HG03108 (cell line): ENCODE measurements around the gene MLPH.
"Not testable (repeated sequence)": the region's sequence is repeated elsewhere in the genome, so short reads cannot be mapped to it uniquely, and the experiment has no call there.

ENCODE experiments used
- ATAC-seq: cut with Tn5 transposase; IDR thresholded peaks from one replicate; pipeline ENCODE4 v1.9.1; 2021; ENCODE audit warnings: moderate library complexity; ENCODE audit not compliant: unreplicated experiment

MLPH gene

DNA sequence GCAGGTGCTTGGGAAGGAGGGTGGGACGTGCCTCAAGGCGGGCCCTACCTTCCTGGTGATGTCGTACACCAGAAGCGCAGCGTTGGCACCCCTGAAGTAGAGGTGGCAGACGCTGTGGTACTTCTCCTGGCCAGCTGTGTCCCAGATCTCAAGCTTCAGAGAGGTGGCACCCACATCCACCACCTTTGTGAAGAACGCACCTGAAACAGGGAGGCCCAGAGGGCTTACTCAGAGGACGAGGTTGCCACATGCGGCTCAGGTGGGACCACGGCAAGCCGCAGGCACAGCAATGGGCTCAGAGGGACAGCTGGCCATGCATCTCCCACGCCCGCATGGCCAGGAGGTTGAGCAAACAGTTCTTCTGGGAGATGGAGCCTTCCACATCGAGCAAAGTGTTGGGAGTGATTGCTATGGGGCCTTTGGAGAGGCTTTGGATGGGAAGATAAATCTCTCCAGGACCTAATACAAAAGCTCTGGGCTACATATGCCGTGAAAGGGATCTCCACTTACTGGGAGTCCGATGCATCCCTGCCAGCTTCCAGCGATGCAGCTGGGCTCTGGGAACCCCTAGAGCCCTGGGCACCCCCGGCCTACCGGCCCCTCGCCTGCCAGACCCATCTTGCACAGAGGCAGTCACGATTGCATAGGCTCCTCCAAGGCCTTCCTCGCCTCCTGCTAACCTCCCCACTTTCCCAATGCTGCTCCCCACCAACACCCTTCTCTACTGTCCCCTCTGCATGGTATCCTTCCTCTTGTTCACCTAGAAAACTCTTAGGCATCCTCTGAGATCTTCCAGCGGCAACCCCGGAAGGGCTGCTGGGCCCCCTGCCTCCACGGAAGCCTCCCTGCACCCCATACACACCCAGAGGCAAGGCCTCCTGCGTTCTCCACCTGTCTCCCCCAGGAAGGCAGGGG lies 91.2 kb downstream of the MLPH start:
- ATAC-seq: no peak

DNA sequence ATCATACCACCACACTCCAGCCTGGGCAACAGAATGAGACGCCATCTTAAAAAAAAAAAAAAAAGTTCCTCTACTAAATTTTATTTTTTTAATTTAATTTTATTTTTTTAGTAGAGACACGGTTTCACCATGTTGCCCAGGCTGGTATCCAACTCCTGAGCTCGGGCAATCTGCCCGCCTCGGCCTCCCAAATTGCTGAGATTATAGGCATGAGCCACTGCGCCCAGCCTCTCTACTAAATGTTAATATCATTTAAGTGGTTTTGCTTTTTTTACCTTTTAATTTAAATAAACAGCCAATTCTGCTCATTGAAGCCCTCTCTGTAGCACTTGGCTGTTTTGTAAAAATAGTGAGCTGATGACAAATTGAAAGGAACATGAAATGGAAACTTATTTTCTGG lies 94.3 kb downstream of the MLPH start:
- no peak for ATAC-seq

DNA sequence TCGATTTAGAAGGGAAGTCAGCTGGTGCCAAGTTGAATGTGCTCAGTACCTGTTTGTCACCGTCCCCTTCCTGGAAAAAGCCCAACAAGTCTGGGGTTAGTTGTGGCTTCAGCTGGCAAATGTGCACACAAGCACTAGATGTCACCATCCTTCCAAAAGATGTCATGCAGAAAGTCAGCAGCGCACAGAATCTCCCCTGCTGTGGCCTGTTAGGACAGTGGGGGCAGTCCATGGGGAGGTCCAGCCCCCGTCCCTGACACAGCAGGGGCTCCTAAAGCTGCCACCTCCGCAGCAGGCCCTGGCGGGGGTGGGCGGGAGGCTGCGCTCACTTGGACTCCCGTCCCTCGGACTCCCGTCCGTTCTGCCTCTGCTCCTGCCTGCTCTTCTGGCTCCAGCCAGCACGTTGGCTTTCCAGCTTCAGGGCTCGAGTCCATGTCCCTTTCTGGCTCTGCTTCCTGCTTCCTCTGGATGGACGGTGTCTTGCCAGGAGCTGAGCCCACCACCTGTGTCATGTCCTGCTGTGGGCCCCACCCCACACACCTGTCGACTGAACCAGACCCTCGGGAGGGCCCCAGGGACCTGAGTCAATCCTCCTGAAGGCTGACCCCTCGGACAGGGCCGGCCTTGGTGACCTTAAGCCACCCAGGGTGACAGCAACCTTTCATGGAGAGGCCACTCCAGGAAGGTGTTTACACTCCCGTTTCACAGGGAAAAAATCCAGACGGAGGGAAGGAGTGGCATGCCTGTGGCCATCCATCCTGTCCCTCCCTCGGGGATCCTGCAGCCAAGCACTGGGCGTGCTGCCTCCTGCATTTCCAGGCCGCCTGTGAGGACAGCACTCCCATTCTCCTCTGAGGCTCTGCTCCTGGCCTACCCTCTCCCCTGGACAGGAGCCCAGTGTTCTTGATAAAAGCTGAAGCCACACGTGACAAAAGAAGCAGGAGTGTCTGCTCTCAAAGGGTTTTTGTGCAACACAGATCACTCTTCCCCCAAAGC lies 95.0 kb downstream of the MLPH start:
- ATAC-seq: no peak

DNA sequence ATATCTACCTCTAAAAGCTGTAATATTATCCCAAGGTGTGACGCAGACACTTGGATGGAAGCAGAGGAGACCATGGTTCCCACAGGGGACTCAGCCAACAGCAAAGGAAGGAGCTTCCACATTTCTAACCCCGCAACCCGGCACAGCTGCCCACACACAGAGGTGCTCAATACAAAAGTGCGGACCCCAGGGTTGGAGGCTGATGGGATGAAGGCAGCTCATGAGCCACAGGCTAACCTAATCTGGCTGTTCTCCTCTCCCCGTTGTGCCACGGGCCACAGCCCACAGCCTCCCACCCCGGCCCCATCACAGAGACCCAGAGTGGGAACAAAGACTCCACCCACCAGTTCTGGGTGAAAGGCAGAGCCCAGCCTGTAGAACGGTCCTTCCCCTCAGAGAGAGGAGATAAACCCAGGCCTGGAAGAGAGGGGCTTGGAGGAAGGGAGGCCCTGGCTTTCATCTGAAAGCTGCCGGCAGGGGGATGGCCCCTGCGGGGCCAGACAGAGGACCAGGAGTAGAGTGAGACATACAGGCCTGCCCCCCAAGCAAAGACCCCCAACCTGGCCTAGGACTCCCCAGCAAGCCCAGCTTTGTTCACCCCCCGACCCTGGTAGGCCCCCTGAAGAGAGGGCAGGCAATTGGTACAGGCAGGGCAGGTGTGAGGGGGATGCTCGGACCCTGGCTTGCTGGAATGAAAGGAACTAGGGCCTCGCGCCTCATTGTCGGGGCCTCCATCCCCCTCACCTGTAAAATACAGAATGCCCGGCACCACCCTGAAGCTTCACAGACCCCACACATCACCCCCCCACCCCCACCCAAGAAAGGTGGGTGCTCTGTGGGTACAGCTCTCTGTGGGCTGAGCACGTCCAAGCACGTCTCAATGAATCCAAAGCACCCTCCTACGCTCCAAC lies 96.6 kb downstream of the MLPH start:
- no peak for ATAC-seq

DNA sequence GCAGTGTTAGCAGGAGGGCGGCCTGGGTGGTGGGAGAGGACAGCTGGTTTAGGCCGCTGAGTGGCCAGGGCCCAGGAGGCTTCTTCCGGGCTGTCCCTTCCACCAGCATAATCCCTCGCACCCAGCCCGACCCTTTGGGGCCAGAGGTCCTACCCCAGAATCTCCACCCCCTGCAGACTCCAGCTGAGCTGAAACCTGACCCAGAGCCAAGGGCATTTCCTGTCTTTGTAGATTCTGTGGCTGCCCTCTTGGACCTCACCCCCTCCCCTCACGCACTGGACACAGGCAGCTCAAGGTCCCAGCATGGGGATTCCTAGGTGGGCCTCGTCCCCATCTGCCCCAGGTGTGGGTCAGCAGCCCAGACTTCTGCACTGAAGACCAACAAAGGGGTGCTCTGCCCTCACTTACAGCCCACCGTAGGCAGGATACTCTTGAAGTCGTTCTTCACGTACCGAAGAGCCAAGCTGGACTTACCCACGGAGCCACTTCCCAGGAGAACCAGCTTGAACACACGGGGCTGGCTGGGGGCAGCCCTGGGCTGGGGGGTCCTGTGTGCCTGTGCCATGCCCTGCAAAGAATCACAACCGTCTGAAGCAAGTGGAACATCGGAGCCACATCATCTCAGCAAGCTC lies 98.7 kb downstream of the MLPH start:
- ATAC-seq: no peak

DNA sequence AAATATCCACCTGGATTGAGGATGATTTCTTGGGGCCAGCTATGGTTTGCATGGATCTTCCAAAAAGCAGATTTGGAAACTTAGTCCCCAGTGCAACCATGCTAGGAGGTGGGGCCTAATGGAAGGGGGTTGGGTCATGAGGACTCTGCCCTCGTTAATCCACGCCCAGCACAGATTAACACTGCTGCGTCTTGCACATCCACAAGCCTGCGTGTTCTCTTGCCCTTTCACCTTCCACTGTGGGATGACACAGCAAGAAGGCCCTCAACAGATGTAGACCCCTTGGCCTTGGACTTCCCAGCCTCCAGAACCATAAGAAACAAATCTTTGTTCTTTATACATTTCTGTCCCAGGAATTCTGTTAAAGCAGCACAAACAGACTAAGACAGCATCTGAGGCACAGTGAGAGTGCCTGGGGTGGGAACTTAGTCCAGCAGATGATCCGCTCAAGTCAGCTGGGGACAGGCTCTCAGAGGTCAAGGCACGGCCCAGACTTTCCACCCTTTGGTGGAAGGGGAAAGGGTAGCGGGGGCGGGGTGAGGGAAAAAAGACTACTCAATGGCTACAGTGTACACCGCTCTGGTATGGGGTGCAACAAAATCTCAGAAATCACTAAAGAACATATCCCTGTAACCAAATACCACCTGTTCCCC lies 101.1 kb downstream of the MLPH start:
- ATAC-seq: no peak

DNA sequence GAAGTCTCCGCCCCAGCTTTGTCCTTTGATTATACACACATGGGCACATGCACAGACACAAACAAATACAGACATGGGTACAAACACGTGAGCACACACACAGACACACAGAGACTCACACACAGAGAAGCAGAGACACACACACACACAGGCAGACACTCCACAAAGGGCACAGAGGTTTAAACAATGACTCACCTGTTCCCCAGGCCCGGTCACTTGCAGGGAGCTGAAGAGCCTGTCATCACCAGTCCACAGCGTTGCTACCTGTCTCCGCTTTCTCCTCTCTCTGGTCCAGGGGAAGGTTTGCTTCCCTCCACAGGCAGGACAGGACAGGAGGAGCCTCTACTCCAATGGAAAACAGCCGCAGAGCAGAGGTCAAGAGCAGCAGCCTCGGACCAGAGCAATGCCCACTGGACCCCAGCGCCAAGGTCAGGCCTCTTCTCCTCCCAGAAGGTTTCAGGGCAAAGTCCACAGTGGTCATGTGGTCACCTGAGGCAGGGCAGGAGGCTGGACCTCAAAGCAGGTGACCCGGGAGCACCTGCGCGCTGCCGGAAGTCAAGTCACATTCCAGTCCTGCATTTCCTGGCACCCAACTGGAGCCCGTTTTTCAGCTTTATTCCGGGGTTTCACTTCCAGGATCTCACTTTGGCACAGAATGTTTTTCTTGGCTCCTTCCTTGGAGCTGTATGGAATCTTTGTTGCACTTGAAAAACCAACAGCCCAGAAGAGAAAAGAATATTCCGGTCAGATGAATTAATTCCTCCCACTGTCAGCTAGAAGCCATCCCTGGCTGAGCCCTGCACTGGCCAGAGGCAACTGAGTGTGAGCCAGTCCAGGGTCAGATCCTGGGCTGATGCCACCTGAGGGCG lies 103.5 kb downstream of the MLPH start, which contains the start of gene RAB17:
Gene RAB17, minus strand, starts transcription at position 463 of the 869 bp plus-strand sequence. CDS start 4,580 bp downstream, outside the sequence.
- no peak for ATAC-seq

DNA sequence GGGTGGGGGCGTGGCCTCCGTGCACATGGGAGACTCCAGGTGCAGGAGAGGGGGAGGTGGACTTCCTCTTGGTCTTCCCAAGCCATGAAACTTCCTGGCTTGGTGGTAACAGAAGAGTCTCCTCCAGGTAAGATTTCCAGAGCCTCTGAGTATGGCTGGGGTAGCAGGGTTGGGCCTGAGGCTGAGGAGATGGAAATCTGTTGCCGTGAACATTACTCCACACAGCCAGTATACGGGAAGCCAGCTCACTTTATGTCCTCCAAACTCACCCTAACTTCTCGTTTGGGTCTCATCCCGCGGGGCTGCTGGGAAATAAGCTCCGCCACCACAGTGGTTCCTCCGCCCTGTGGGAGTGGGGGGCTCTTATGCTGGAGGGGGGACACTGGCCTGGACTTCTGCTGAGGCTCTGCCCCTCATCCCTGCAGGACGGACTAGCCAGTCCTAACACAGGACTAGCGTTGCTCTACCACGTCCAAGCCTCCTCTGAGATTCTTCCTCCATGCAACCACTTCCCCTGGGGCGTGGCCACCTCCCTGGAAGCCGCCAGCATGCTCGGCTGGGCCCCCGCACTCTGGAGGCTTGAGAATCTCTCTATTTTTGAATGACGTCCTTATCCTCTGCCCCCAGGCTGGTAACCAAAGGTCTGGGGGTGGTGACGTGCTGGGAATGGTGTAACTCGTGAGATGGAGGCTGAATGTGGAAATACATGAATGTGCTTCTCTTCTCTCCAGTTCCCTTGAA lies 104.3 kb downstream of the MLPH start:
- ATAC-seq: no peak

DNA sequence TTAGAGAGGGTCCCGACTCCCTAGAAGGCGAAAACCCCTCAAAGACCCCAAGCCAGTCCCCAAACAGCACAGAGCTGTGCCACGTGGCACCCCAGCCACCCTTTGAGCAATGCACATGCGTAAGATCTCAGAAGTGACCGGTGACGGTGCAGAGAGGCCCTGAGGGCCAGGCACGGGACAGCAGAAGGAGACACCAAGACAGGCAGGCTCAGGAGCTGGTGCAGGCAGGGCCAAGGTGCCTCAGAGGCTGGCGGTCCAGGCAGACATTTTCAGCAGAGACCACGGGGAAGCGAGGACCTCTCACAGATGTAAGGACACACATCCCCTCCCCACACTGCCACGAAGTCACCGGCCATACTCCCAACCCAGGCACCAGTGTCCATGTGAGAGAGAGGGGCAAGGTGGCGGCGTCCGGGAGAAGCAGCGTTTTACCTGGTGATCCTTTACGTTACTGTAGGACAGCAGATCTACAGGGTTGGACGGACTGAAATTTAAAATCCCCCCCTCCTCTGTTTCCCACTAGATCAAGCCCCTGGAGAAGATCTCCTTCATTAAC lies 105.5 kb downstream of the MLPH start:
- ATAC-seq: no peak

DNA sequence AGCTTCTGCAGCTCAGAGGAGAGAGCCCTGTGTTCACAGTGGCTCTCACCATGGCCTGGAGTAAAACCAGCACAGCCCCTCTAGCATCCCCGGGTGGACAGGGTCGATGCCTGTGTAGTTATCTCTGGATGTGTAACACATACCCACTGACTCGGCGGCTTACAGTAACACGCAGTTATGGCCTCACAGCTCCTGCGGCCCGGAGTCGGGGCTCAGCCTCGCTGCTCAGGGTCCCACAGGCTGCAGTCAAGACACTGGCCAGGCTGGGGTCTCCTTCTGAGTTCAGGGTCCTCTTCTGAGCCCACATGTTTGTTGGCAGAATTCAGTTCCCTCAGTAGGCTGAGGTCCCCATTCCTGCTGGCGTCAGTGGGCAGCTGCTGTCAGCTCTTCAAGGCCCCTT lies 106.0 kb downstream of the MLPH start:
- ATAC-seq: no peak

DNA sequence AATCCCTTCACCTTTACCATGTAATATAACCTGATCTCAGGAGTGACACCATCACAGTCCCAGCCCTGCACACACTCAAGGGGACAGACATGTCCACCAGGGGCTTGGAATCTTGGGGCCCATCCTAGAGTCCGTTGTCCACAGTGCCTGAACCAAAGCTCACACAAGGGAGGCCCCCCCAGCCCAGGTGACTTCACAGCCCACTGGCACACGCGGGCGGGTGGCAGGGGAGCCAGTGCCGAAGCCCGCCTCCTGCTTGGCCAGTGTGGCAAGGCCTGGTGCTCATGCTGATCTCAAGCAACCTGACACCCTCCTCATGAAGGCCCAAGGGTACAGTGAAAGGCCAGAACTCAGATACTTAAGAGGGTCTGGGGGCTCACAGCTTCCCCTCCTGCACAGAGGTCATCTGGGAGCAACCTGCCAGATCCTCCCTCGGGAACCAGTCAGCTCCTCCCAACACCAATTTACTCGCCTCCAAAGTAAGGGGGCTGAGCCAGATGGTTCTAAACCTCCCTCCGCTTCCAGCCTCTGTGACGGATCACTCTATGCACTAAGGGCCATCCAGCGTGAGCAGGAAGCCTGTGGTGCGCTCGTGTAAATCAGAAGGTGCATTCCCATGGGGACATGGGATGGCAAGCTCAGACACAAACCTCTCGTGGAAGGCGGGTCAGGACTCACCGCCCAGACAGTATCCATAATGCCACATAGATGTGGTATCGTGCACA lies 106.7 kb downstream of the MLPH start:
- no peak for ATAC-seq

DNA sequence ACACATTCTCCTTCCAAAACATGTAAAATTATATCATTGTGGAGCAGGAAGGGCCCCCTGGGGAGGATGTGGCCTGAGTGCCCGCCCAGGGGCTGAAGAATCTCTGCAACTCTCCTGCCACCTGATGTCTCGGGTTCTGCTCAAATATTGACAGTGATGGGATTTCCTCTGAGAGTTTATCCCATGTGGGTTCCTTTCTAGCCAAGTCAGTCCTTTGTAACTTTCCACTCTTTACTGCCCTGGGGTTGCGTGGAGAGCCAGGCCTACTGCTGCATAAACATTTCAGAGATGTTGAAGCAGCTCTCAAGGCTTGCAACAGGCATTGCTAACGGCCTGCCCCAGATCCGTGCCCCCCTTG lies 107.4 kb downstream of the MLPH start:
- no peak for ATAC-seq

DNA sequence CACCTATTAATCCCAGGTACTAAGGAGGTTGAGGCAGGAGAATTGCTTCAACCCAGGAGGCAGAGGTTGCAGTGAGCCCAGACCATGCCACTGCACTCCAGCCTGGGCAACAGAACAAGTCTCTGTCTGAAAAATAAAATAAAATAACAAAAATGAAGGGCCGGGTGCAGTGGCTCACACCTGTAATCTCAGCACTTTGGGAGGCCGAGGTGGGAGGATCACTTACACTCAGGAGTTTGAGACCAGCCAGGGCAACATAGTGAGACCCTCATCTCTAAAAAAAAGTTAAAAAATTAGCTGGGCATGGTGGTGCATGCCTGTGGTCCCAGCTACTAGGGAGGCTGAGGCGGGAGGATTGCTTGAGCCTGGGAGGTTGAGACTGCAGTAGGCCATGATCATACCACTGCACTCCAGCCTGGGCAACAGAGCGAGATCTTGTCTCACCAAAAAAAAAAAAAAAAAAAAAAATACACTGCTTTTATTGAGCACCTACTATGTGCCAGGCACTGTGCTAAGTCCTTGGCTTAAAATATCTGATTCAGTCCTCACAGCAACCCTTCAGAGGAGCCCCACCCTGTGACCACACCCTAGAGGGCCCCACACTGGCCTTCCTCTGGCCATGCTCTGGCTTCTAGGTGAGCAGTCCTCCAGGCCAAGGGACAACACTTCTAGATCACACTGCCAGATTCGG lies 108.9 kb downstream of the MLPH start:
- not testable (repeated sequence) for ATAC-seq

DNA sequence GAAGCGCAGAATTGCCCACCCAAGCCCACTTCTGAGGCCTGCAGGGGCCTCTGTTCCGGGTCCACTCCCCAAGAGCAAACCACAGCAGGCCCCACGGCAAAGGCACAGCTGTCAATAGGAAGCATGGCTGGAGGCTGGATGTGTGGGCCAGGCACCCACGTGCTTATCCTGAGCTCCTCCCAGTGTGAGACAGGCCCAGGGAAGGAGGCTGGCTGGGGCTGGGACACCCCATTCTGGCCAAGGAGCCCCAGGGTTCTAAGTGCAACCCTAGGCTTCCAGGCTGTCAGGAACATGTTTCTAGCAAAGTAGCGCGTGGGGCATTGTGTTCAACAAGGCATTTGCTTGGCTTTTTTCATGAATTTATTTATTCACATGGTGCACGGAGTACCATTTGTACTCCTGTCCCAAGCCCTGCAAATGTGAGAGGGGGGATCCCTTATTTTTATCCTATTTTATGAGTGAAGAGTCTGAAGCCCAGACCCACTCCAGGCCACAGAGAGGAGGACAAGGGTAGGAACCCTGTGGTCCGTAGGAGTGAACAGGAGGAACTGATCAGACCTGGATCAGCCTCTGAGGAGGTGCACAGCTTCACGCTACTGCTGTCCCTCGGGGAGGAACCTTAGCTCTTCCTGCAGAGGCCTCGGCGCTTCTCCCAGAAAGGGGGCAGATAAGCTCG lies 109.6 kb downstream of the MLPH start:
- no peak for ATAC-seq

DNA sequence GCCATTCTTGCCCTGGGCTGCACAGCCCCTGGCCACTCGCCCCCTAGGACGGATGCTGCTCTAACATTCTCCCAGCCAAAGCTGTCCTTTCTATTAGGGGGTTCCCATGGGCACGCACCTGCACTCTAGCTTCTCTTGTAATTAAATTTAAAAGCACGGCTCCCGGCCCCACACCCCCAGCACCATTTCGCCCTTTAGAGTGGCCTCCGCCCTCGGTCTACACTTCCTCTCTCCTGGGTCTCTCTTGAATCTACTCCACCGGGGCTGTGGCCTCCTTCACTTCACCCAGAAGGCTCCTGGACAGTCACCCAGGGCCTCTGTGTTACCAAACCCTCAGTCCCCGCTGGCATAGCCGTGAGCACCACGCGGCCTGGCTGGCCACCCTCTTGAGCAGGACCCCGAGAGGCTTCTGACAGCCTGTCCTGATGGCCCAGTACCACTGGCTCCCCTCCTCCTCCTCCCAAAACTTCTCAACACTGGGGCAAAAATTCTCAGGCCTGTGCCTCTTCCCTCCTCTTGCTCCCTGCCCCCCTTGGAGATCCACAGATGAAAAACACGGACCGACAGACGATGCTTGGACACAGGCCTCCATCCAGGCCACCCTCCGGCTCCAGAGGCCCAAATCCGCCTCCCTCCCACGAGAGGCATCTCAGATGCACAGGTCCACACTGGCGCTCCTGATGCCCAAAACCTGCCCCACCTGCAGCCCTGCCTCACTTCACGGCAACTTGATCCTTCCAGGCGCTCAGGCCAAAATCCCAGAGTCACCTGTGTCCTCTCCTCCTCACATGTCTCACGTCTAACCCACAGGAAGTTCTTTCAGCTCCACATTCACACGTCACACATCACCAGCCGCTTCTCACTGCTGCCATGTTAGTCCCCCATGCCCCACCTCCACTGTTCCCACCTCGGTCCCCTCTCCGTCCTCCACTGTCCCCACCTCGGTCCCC lies 110.4 kb downstream of the MLPH start:
- ATAC-seq: no peak
